Lung (tissue), 12 donors: ENCODE measurements around the gene USP54. TPM values are rescaled to one million over a fixed set of nuclear protein-coding genes. Genes with fewer than 3 reads are reported as not detected.

Experiments
- ATAC-seq: fragments of 200-7000 bp; cut with Tn5 transposase; one replicate; pipeline ENCODE4 v1.9.1; 2020; ENCODE audit warnings: moderate number of reproducible peaks; ENCODE audit not compliant: insufficient read depth, low FRiP score
- DNase-seq, 3 donors: peaks; one replicate each; pipeline ENCODE4 v3.0.0-alpha.2; 2013 to 2017
- H3K27ac ChIP-seq, 2 donors: one replicate each; pipeline ENCODE4 v1.5.1; 2013; ENCODE audit warnings: mild to moderate bottlenecking in 2 of 2, moderate library complexity in 2 of 2, control low read depth in 1 of 2, inconsistent platforms in 1 of 2, low read depth in 1 of 2, low read length in 1 of 2
- H3K27me3 ChIP-seq, 3 donors: one replicate each; pipeline ENCODE4 v1.5.1; 2013; ENCODE audit warnings: low read length in 2 of 3; ENCODE audit not compliant: control insufficient read depth in 3 of 3, insufficient read depth in 3 of 3
- H3K36me3 ChIP-seq, 4 donors: one replicate each; pipeline ENCODE4 v1.5.1; 2013; ENCODE audit warnings: low read length in 4 of 4, mild to moderate bottlenecking in 1 of 4, moderate library complexity in 1 of 4; ENCODE audit not compliant: control insufficient read depth in 4 of 4, insufficient read depth in 4 of 4
- H3K4me1 ChIP-seq, 5 donors: one replicate each; pipeline ENCODE4 v1.5.1; 2013; ENCODE audit warnings: low read length in 5 of 5, mild to moderate bottlenecking in 2 of 5, moderate library complexity in 1 of 5; ENCODE audit not compliant: control insufficient read depth in 5 of 5, insufficient read depth in 5 of 5
- H3K4me3 ChIP-seq: one replicate; pipeline ENCODE4 v1.5.1; 2013; ENCODE audit warnings: mild to moderate bottlenecking, control low read depth, moderate library complexity
- H3K9ac ChIP-seq, 2 donors: one replicate each; pipeline ENCODE4 v1.5.1; 2013; ENCODE audit warnings: low read length in 2 of 2, control low read depth in 1 of 2; ENCODE audit not compliant: insufficient read depth in 1 of 2
- H3K9me3 ChIP-seq, 4 donors: one replicate each; pipeline ENCODE4 v1.5.1; 2013; ENCODE audit warnings: low read length in 3 of 4, mild to moderate bottlenecking in 1 of 4, moderate library complexity in 1 of 4; ENCODE audit not compliant: control insufficient read depth in 4 of 4, insufficient read depth in 3 of 4
- CTCF ChIP-seq: IDR thresholded peaks from 2 replicates; pipeline ENCODE4 v1.5.1; 2012; ENCODE audit warnings: mild to moderate bottlenecking; ENCODE audit errors: control extremely low read depth, extremely low read depth
- WGBS, 2 donors: extraction: QIAGEN DNeasy Blood & Tissue Kit; methylation state at CpG; one replicate each; pipeline ENCODE4 v1.1.7; 2013; 5-methylcytosine and 5-hydroxymethylcytosine counted together
- polyA plus RNA-seq, 2 donors: library from polyadenylated mRNA; stranded (reverse); fragments of 200-250 nt; gene quantifications; one replicate each; pipeline ENCODE4 v1.2.1, GENCODE V29; 2013
- total RNA-seq, 2 donors: library from RNA; depleted of rRNA in 1 of 2; stranded (reverse); fragments of >200 nt in 1 of 2; gene quantifications; one replicate each; pipeline ENCODE4 v1.2.1, GENCODE V29; 2014 to 2021
- donor health status: control.
- donor health status: control.
- donor health status: Bipolar disorder and iron deficiency.
- donor health status: healthy.
- donor health status: DM: yes; HTN: yes; CAD: no.

Gene USP54
- total and polyA plus RNA-seq, 4 donors: 19.7 to 165 (median 62.9) TPM

GRCh38 chr10:73506491-73506890 is 84.7 kb downstream of the USP54 start:
- DNase-seq: no peak

GRCh38 chr10:73506074-73506473 is 85.1 kb downstream of the USP54 start:
- Histone ChIP-seq H3K4me3 (no peak overlapping the region), H3K9me3 (no peaks in the 10 kb centered on the region), H3K27me3 (no peaks in the 10 kb centered on the region), H3K4me1 (no peaks in the 10 kb centered on the region), H3K9ac (no peak overlapping the region), H3K27ac (no peak overlapping the region), H3K36me3 (peaks cover 6 to 16% (median 10%) of the 10 kb centered on the region in 4 donors)
- DNase-seq (no peak), ATAC-seq (no peak)
- no peak for TF ChIP-seq CTCF

More at GRCh38 chr10:73506491-73506890, 84.7 kb downstream of the USP54 start:
- peaks cover 6 to 16% (median 10%) of the 10 kb centered on the region in 4 donors for H3K36me3 ChIP-seq
- no peaks in the 10 kb centered on the region for H3K27me3 ChIP-seq
- TF ChIP-seq CTCF: no peak
- no peaks in the 10 kb centered on the region for H3K4me1 ChIP-seq
- no peak overlapping the region for H3K9ac ChIP-seq
- no peak overlapping the region for H3K4me3 ChIP-seq
- no peaks in the 10 kb centered on the region for H3K9me3 ChIP-seq
- H3K27ac ChIP-seq: no peak overlapping the region
- WGBS, 2 donors: 91 to 96% methylated on average over 1 of the region's 1 CpG
- no peak for ATAC-seq

GRCh38 chr10:73503037-73503436 is 88.1 kb downstream of the USP54 start:
- no peak overlapping the region for H3K27ac ChIP-seq
- H3K9me3 ChIP-seq: no peaks in the 10 kb centered on the region
- no peak for TF ChIP-seq CTCF
- ATAC-seq: no peak
- no peak overlapping the region for H3K9ac ChIP-seq
- no peak overlapping the region for H3K4me3 ChIP-seq
- no peaks in the 10 kb centered on the region for H3K4me1 ChIP-seq
- no peaks in the 10 kb centered on the region for H3K27me3 ChIP-seq
- DNase-seq: no peak
- H3K36me3 ChIP-seq: peaks cover 9 to 24% (median 20%) of the 10 kb centered on the region in 4 donors
- 98% methylated on average over 1 of the region's 1 CpG for WGBS, 2 donors

GRCh38 chr10:73501651-73502050 is 89.5 kb downstream of the USP54 start:
- Histone ChIP-seq H3K27ac (no peak overlapping the region), H3K9ac (no peak overlapping the region), H3K27me3 (no peaks in the 10 kb centered on the region), H3K36me3 (peaks cover 9 to 24% (median 20%) of the 10 kb centered on the region in 4 donors), H3K4me1 (peaks cover 0 to 2% (median 2%) of the 10 kb centered on the region in 5 donors), H3K4me3 (no peak overlapping the region), H3K9me3 (no peaks in the 10 kb centered on the region)
- DNase-seq (no peak), ATAC-seq (no peak)
- no peak for TF ChIP-seq CTCF
